ENCODE data around the gene OAT.
"Not testable (repeated sequence)": the region's sequence is repeated elsewhere in the genome, so short reads cannot be mapped to it uniquely, and the experiment has no call there.

OAT gene

GRCh38 chr10:124448696-124449169 is 30.0 kb upstream of the OAT start:
- in situ Hi-C loops (cut with HindIII; ENCODE audit: low sequenced_read_pairs): no loop called here

DNA sequence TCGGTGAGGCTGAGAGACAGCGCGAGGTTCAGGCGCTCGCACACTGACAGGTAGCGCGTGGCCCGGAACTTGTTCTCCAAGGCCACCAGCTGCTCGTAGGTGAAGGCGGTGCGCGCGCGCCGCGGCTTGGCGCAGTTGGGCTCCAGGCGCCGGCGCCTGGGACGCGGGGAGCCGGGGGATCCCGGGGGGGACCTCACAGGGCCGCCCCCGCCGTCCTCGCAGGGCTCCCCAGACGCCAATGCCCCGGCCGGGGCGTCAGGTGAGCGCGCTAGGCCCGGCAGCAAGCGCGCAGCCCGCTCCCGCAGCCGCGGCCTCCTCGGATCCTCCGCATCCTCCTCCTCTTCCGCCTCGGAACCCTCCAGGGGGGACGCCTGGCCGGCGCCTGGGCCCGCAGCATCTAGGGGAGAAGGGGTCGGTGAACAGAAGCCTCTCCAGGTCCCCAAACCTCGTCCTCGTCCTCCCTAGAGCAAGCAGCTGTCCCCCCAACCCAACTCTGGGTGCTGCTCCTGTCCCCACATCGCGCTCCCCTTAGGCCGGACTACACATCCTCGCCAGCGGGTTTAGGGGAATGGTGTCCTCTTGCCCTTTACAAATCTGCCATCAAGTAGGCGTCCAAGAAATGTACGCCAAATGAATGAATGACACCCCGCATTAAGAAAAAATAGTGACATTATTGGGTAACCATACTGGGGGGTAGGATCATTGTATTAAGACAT is 29.2 kb upstream of the OAT start:
- in situ Hi-C loops (cut with HindIII; ENCODE audit: low sequenced_read_pairs): no loop called here

DNA sequence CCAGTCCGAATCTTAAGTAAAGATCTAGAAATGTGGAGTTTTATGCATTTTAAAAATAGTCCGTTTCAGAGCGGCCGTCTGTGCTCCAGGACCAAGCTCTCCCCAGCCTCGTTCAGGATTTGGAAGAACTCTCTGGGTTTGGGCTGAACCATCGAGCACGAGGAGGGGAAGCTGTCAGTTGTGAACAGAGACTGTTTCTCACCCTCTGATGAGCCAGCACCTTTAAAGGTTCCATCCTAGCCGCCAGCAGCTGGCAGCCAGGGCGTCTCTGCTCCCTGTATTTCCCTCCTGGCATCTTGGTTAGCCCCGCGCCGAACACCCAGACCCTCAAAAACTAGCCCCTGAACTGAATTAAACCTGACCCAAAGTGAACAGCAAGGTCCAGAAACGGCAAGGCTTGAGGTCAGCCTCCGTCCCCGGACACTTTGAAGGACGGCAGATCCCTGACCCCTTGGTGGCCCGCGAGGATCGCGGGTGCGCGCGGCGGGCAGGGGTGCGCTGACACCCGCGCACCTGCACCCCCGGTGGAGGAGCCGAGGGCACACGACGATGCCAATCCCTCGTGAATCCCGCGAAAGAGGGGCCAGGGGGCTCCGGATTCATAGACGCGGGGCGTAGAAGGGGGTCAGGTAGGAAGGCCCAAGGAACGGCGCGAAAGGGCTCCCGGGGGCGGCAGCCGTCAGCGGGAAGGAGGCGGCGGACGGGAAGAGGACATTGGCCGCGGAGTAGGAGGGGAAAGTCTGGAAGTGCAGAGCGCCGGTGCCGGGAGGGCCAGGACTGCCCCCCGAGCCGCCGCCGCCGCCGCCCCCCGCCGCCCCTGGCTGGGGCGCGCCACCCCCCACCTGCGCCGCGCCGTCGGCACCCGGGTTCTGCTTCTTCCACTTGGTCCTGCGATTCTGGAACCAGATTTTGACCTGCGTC is 28.4 kb upstream of the OAT start:
- in situ Hi-C loops (cut with HindIII; ENCODE audit: low sequenced_read_pairs): no loop called here

DNA sequence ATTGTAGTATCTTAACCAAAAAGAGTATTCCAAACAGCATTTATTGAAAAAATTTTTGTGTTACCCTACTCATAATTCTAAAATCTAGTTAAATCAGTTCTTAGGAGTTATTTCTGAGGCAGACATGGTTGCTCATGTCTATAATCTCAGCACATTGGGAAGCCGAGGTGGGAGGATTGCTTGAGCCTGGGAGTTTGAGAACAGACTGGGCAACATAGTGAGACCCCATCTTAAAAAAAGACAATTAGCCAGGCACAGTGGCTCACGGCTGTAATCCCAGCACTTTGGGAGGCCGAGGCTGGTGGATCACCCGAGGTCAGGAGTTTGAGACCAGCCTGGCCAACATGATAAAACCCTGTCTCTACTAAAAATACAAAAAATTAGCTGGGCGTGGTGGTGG is 23.0 kb upstream of the OAT start:
- in situ Hi-C loops (cut with HindIII; ENCODE audit: low sequenced_read_pairs): not testable (repeated sequence)

GRCh38 chr10:124436191-124436638 is 17.5 kb upstream of the OAT start:
- in situ Hi-C loops (cut with HindIII; ENCODE audit: low sequenced_read_pairs): no loop called here

- in situ Hi-C loops (cut with HindIII; ENCODE audit: low sequenced_read_pairs): not testable (repeated sequence)
Observed at GRCh38 chr10:124435683-124436082, 17.0 kb upstream of the OAT start.

GRCh38 chr10:124433461-124433860 is 14.7 kb upstream of the OAT start:
- in situ Hi-C loops (cut with HindIII; ENCODE audit: low sequenced_read_pairs): no loop called here

DNA sequence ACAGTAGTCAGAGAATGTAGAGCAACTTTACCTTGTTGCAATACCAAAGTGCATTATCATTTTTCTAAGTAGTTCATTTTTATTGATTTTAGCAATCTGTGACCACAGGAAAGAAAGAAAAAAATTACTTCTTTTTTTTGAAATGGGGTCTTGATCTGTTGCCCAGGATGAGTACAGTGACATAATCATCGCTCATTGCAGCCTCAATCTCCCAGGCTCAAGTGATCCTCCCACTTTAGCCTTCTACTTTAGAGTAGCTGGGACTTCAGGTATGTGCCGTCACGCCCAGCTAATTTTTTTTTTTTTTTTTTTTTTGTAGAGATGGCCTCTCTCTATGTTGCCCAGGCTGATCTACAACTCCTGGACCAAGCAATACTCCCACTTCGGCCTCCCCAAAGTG is 11.4 kb upstream of the OAT start:
- in situ Hi-C loops (cut with HindIII; ENCODE audit: low sequenced_read_pairs): no loop called here

DNA sequence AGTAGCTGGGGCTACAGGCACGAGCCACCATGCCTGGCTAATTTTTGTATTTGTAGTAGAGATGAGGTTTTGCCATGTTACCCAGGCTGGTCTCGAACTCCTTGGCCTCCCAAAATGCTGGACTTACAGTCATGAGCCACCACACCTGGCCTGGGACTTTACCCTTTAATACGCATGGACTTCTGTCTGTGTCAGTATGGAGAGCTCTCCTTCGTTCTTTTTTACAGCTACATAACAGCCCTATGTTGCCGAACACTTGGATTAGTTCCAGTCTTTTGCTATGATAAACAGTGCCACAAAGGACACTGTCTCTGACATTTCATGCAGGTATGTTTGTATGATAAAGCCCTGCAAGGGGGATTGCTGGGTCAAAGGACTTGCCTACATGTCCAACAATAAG is 10.9 kb upstream of the OAT start:
- in situ Hi-C loops (cut with HindIII; ENCODE audit: low sequenced_read_pairs): no loop called here

- in situ Hi-C loops (cut with HindIII; ENCODE audit: low sequenced_read_pairs): no loop called here
Observed at GRCh38 chr10:124428207-124428777, 9.6 kb upstream of the OAT start.

- in situ Hi-C loops (cut with HindIII; ENCODE audit: low sequenced_read_pairs): no loop called here
Observed at GRCh38 chr10:124425227-124425962, 6.7 kb upstream of the OAT start.

DNA sequence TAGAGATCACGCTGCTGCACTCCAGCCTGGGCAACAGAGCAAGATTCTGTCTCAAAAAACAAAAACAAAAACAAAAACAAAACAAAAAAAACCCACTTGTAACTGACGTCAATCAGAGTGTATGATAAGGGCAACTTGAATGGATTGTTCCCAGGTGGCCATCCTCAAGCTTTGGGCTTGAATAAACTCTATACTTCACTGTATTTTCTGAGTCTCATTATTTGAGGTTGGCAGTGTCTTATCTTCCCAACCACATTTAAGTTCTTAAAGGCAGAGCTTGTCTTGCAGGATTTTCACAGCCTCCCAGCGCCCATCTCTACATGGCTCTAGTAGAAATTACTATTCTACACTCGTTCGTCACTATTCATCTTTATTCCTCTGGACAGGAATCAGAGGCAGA is 5.1 kb upstream of the OAT start:
- in situ Hi-C loops (cut with HindIII; ENCODE audit: low sequenced_read_pairs): no loop called here

DNA sequence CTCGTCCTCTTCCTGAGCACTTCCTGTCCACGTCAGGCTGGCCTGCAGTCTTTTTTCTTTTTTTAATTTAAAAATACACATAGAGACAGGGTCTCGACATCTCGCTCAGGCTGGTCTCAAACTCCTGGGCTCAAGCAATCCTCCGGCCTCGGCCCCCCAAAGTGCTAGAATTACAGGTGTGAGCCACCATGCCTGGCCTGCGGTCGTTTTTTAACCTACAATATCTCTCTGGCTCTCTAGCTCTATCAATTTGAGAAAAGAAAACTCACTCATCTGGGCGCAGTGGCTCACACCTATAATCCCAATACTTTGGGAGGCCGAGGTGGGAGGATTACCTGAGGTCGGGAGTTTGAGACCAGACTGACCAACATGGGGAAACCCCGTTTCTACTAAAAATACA is 4.0 kb upstream of the OAT start:
- in situ Hi-C loops (cut with HindIII; ENCODE audit: low sequenced_read_pairs): no loop called here

- in situ Hi-C loops (cut with HindIII; ENCODE audit: low sequenced_read_pairs): no loop called here
Observed at GRCh38 chr10:124420254-124420653, 1.5 kb upstream of the OAT start.

GRCh38 chr10:124419635-124420034 is 912 bp upstream of the OAT start:
- in situ Hi-C loops (cut with HindIII; ENCODE audit: low sequenced_read_pairs): no loop called here

GRCh38 chr10:124417895-124418725 is 613 bp downstream of the OAT start:
- in situ Hi-C loops (cut with HindIII; ENCODE audit: low sequenced_read_pairs): no loop called here

DNA sequence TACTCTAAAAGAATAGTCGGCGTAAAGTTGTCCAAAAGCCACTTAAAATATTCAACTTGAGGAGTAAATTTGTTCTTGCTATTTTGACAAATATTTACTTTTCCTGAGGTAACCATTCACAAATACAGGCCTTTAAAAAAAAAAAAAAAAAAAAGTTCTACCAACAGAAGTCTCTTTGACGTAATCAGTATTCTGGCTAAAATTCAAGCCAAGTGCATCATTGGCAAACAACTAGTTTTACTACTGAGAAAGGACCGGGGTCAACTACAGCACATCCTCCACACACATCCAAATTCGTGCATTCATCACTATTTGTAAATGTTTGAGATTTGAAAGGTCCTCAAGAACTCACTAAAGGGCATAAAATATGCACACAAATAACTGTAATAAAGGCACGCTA is 2.0 kb downstream of the OAT start:
- in situ Hi-C loops (cut with HindIII; ENCODE audit: low sequenced_read_pairs): no loop called here

GRCh38 chr10:124415210-124415609 is 3.5 kb downstream of the OAT start:
- in situ Hi-C loops (cut with HindIII; ENCODE audit: low sequenced_read_pairs): no loop called here

- in situ Hi-C loops (cut with HindIII; ENCODE audit: low sequenced_read_pairs): no loop called here
Observed at GRCh38 chr10:124414076-124414475, 4.6 kb downstream of the OAT start.

DNA sequence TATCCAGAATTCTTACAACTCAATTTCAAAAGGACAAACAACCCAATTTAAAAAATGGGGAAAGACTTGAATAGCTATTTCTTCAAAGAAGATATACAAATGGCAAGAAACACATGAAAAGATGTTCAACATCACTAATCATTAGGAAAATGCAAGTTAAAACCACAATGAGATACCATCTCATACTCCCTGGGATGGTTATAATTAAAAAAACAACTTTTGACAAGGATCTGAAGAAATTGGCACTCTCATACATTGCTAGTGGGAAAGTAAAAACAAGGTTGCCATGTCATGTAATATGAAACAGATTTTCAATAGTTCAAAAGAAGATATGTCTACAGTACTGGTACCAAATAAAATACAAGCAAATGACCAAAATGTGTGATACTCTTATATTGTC is 9.0 kb downstream of the OAT start:
- in situ Hi-C loops (cut with HindIII; ENCODE audit: low sequenced_read_pairs): no loop called here

Measured in endothelial cell of hepatic sinusoid (primary cell).